Measurements from ENCODE around the gene DDX50.
"Not testable (repeated sequence)": the region's sequence is repeated elsewhere in the genome, so short reads cannot be mapped to it uniquely, and the experiment has no call there.

DDX50 gene

DNA sequence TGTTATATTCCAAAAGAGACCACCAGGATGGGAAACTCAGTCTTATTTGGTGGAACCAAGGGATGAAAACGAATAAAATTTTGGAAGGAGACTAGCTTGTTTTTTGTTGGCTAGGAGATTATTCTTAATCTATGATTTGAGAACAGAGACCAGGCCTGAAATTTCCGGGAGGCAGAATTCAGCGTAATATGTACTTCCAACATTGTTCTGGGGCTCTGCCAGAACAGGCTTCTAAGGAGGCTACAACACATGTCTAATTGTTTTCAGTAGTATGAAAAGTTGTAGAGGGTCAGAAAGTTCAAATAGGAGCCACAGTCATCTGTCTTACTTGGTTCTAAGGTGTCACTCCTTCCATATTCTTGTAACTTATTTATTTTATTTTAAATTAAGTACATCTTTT is 56.5 kb downstream of the DDX50 start:
- no peak for DNase-seq (ENCODE audit: low read depth)
- H3K4me3 ChIP-seq (ENCODE audit: low read depth, low read length), result peak overlapping the region; percentile 85
- TF ChIP-seq MAX (IDR thresholded peaks at IDR 0.05; ENCODE audit: low read depth, low read length) (no peak), MYC (IDR thresholded peaks at IDR 0.05; ENCODE audit: low read depth, low read length) (no peak), POLR2A (IDR thresholded peaks at IDR 0.05; ENCODE audit: extremely low read depth, insufficient read length) (no peak)
- TF ChIP-seq, protein P1, sequence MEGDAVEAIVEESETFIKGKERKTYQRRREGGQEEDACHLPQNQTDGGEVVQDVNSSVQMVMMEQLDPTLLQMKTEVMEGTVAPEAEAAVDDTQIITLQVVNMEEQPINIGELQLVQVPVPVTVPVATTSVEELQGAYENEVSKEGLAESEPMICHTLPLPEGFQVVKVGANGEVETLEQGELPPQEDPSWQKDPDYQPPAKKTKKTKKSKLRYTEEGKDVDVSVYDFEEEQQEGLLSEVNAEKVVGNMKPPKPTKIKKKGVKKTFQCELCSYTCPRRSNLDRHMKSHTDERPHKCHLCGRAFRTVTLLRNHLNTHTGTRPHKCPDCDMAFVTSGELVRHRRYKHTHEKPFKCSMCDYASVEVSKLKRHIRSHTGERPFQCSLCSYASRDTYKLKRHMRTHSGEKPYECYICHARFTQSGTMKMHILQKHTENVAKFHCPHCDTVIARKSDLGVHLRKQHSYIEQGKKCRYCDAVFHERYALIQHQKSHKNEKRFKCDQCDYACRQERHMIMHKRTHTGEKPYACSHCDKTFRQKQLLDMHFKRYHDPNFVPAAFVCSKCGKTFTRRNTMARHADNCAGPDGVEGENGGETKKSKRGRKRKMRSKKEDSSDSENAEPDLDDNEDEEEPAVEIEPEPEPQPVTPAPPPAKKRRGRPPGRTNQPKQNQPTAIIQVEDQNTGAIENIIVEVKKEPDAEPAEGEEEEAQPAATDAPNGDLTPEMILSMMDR (IDR thresholded peaks at IDR 0.05; ENCODE audit: low read depth, low read length), result no peak

- DNase-seq (ENCODE audit: low read depth), result no peak
- peak overlapping the region; percentile 85 for H3K4me3 ChIP-seq (ENCODE audit: low read depth, low read length)
- TF ChIP-seq MAX (IDR thresholded peaks at IDR 0.05; ENCODE audit: low read depth, low read length) (no peak), MYC (IDR thresholded peaks at IDR 0.05; ENCODE audit: low read depth, low read length) (no peak), POLR2A (IDR thresholded peaks at IDR 0.05; ENCODE audit: extremely low read depth, insufficient read length) (no peak)
- TF ChIP-seq, protein P1 (IDR thresholded peaks at IDR 0.05; ENCODE audit: low read depth, low read length), result no peak
These were observed 58.8 kb downstream of the DDX50 start for GRCh38 chr10:68959695-68960527.

DNA sequence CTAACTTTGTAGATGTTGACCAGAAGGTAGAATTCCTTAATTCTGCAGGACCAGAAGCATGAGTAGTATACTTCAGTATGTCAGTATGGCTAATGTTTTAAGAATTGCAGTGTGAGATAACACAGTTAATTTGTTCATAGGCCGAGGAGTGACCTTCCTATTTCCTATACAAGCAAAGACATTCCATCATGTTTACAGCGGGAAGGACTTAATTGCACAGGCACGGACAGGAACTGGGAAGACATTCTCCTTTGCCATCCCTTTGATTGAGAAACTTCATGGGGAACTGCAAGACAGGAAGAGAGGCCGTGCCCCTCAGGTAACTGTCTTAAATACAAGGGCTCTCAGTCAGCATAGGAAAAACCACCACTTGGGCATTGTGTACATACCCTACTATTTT is 62.0 kb downstream of the DDX50 start:
- DNase-seq (ENCODE audit: low read depth), result no peak
- TF ChIP-seq, protein P1 (IDR thresholded peaks at IDR 0.05; ENCODE audit: low read depth, low read length), result no peak
- no peak for TF ChIP-seq MYC (IDR thresholded peaks at IDR 0.05; ENCODE audit: low read depth, low read length)
- no peak for TF ChIP-seq POLR2A (IDR thresholded peaks at IDR 0.05; ENCODE audit: extremely low read depth, insufficient read length)
- TF ChIP-seq MAX (IDR thresholded peaks at IDR 0.05; ENCODE audit: low read depth, low read length), result no peak

DNA sequence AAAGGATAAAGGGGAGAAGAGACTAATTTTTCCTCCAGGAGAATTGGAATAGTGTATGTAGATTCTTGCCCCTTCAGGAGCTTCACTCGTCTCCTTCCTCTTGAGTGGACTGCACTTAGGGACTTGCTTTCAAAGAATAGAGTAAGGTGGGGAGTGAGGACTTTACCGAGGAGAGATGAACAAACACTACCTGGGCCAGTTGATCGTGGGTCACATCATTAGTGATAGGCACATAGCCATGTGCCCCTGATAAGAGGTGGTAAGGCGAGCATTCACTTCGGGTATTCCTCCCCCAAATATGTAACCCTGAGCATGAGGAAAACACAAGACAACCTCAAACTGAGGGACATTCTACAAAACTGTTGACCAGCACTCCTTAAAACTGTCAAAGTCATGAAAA is 72.9 kb downstream of the DDX50 start:
- TF ChIP-seq MYC (IDR thresholded peaks at IDR 0.05; ENCODE audit: low read depth, low read length), result no peak
- TF ChIP-seq POLR2A (IDR thresholded peaks at IDR 0.05; ENCODE audit: extremely low read depth, insufficient read length), result no peak
- no peak for TF ChIP-seq MAX (IDR thresholded peaks at IDR 0.05; ENCODE audit: low read depth, low read length)
- TF ChIP-seq, protein P1 (IDR thresholded peaks at IDR 0.05; ENCODE audit: low read depth, low read length), result no peak
- DNase-seq (ENCODE audit: low read depth), result no peak
- no peak overlapping the region for H3K4me3 ChIP-seq (ENCODE audit: low read depth, low read length)

More for the DNA sequence above, 62.0 kb downstream of the DDX50 start:
- H3K4me3 ChIP-seq (ENCODE audit: low read depth, low read length), result no peak overlapping the region

- not testable (repeated sequence) for DNase-seq (ENCODE audit: low read depth); H3K4me3 ChIP-seq (ENCODE audit: low read depth, low read length)
These were observed 74.9 kb downstream of the DDX50 start for GRCh38 chr10:68975936-68976473.

DNA sequence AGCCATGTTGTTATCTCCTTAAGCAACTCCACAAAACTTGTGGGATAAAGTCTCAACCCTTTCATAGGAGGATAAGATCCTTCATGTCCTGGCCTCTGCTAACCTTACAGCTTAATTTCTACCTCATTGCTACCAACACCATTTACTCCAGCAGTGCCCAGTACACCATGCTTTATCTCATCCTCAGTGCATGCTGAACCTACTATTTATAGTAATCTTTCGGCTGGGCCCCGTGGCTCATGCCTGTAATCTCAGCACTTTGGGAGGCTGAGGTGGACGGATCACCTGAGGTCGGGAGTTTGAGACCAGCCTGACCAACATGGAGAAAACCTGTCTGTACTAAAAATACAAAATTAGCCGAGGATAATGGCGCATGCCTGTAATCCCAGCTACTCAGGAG is 78.6 kb downstream of the DDX50 start:
- DNase-seq (ENCODE audit: low read depth); H3K4me3 ChIP-seq (ENCODE audit: low read depth, low read length): not testable (repeated sequence)

DNA sequence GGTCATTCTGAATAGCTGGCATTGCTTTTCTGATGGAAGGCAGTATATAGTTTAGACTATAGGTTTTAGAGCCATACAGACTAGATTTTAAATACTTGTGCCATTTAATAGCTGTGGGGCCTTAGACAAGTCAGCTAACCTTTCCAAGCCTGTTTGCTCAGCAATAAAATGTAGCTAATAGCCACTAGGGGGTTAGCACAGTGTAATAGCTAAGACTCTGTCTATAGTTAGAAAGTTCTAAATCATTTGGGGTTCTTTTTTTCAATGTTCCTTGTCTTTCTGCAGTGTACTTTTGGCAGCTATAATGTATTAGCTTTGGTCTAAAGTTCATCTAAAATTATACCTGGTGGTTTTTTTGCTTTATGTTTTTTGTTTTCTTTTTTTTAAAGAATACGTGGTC is 80.0 kb downstream of the DDX50 start:
- DNase-seq (ENCODE audit: low read depth), result peak; percentile 34
- TF ChIP-seq POLR2A (IDR thresholded peaks at IDR 0.05; ENCODE audit: extremely low read depth, insufficient read length), result no peak
- TF ChIP-seq, protein P1 (IDR thresholded peaks at IDR 0.05; ENCODE audit: low read depth, low read length), result peak; percentile 27
- no peak overlapping the region for H3K4me3 ChIP-seq (ENCODE audit: low read depth, low read length)
